NB4 (cell line): ENCODE data around the gene TAS1R2.

Experiments used
- MYC ChIP-seq: IDR thresholded peaks from 2 replicates; pipeline ENCODE4 v1.6.1; 2011; ENCODE audit warnings: low read depth, low read length
- POLR2A ChIP-seq: IDR thresholded peaks from 2 replicates; pipeline ENCODE4 v1.6.1; 2011; ENCODE audit warnings: mild to moderate bottlenecking; ENCODE audit not compliant: insufficient read length; ENCODE audit errors: extremely low read depth
- TF ChIP-seq, protein P1 (sequence below): IDR thresholded peaks from one replicate; pipeline ENCODE4 v1.5.1; 2012; ENCODE audit warnings: low read depth, low read length
- TF ChIP-seq, protein P2 (sequence below): IDR thresholded peaks from 2 replicates; pipeline ENCODE4 v1.6.1; 2011; ENCODE audit warnings: low read depth, low read length

DNA sequence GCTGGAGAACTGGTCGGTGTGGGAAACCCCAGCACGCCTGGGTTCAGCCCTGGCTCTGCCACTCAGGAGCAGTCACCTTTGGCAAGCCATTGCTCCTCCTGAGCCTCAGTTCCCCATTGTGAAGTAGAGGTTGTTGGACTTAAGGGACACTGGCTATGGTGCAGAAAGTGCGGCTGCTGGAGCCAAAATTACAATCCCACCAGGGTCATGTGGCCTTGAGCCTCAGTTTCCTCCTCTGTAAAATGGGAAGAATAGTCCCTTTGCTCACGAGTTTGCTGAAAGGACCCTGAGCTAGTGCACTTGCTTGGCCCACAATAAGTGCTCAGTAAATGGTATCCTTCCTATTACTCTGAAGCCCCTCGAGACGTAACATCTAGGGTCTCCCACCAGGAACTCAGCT is 14.6 kb upstream of the TAS1R2 start:
- TF ChIP-seq, protein P1, sequence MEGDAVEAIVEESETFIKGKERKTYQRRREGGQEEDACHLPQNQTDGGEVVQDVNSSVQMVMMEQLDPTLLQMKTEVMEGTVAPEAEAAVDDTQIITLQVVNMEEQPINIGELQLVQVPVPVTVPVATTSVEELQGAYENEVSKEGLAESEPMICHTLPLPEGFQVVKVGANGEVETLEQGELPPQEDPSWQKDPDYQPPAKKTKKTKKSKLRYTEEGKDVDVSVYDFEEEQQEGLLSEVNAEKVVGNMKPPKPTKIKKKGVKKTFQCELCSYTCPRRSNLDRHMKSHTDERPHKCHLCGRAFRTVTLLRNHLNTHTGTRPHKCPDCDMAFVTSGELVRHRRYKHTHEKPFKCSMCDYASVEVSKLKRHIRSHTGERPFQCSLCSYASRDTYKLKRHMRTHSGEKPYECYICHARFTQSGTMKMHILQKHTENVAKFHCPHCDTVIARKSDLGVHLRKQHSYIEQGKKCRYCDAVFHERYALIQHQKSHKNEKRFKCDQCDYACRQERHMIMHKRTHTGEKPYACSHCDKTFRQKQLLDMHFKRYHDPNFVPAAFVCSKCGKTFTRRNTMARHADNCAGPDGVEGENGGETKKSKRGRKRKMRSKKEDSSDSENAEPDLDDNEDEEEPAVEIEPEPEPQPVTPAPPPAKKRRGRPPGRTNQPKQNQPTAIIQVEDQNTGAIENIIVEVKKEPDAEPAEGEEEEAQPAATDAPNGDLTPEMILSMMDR = no peak
- TF ChIP-seq POLR2A = no peak
- TF ChIP-seq, protein P2, sequence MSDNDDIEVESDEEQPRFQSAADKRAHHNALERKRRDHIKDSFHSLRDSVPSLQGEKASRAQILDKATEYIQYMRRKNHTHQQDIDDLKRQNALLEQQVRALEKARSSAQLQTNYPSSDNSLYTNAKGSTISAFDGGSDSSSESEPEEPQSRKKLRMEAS = no peak
- no peak for TF ChIP-seq MYC
